Stimulated activated CD4-positive, alpha-beta T cell treated with anti-CD3 and anti-CD28 coated beads, Interleukin-2, amount 100 ng/mL, for 48 hours (primary cell): ENCODE data around the gene ROPN1.

Experiments
- DNase-seq, 2 donors: peaks; one replicate each; pipeline ENCODE4 v3.0.0-alpha.2; 2020

ROPN1 gene

DNA sequence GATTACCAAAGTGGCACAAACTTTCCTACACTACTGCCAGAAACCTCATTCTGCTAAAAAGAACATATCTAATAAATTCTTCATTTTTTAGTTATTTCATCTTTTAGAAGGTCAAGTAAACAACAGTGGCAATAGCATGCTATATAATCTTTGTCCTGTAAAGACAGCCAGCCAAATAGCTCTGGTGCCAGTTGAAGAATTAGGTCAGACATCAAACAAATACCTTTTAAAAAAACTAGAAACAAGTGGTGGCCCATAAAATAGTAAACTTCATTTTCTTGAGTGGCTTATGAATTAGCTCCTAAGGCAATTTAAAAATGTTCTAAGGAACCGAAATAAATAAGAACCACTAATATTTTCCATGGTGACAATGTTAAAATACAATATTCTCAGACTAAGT is 50.4 kb downstream of the ROPN1 start:
- DNase-seq, result no peak

DNA sequence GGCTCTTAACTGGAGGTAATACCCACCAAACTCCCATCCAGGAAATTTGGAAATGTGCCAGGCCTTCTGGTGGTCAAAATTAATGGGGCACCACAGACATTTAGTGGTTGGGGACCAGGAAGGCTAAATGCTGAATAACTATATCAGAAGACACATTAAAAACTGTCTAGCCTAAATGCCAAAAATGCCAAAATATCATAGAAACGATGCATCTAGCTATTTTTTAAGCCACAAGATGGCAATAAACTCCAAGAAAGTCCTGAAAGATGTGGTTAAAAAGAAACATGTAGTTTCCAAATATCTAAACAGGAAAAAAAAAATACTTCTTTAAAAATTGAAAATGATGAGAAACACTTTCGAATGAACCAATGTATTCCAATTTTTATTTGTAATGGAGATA is 50.8 kb downstream of the ROPN1 start:
- no peak for DNase-seq

DNA sequence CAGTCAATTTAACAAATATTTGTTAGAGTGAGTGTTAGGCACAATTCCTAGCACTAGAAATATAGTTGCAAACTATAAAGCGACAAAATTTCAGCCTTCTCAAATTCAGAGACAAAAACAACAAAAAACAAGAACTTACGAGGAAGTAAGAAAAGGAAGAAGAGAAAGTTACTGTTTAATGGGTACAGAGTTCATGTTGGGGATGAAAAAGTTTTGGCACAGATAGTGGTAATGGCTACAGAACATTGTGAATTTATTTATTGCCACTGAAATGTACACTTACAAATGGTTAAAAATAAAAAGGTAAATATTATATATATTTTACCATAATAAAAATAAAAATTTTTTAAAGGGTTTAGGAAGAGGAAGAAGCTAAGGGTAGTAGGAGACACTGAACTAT is 52.2 kb downstream of the ROPN1 start:
- DNase-seq, result no peak

DNA sequence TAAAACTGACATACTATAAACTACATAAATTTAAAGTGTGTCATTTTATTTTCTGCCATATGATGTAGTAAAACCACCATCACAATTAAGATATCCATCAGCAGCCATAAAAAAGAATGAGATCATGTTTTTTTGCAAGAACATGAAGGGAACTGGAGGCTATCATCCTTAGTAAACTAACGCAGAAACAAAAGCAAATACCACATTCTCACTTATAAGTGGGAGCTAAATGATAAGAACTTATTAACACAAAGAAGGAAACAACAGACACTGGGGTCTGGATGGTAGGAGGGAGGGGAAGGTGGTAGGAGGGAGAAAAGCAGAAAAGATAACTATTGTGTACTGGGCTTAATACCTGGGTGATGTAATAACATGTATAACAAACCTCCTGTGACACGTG is 55.5 kb downstream of the ROPN1 start:
- DNase-seq, result no peak

DNA sequence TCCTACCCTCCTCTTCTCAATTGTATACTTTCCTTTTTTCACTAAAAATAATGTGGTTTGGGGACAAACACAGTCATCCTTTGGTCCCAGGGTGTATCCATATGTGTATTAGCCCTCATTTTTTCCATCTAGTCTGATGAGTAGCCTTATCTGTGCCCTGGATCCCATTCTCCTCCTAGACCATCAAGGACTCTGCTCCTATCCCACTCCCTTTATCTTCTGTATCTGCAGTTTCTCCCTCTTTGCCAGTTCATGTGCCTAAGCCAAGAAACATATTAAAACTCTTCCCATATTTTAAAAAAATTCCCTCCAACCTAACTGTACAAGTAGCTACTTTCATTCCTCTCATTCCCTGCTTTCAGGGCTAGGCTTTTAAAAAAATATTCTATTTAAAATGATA is 56.1 kb downstream of the ROPN1 start:
- no peak for DNase-seq

DNA sequence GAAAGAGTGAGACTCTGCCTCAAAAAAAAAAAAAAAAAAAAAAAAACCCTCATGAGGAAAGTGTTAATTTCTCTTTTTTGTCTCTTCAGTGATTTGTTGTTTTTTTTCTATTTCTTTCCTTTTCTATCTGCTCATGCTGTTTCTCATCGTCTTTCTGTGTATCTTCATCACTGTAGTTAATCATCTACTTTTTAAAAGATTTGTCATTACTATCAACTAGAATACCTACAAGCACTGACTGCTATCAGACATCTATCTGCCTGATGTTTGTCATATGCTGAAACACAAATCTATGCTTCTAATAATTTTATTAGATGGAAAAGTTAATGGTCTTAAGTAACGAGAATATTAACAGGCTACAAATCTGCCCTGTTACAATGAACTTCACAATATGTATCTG is 57.7 kb downstream of the ROPN1 start:
- no peak for DNase-seq

DNA sequence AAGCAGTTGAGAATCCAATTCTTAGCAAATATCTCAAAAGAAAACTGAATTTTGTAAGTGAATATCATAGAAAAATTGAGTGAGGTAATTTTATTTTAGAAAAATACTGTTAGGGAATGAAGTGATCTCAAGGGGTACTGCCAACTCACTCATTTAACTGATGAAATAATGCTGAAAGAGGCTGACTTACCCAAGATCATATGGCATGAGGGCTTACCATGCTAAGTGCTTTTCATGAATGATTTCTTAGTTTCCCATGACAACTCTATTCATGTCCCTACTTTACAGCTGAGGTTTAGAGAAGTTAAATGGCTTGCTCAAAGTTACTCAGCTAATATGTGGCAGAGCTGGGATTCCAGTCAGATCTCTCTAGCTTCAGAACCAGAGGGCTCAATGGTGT is 61.5 kb downstream of the ROPN1 start:
- DNase-seq, result no peak

DNA sequence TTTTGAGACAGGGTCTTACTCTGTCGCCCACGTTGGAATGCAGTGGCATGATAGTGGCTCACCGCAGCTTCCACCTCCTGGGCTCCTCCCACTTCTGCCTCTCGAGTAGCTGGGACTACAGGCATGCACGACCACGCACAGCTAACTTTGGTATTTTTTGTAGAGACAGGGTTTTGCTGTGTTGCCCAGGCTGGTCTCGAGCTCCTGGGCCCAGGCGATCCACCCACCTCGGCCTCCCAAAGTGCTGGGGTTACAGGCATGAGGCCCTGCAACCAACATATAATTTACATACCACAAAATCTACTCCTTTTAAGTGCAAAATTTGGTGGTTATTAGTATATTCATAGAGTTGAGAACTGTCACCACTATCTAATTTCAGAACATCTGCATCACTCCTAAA is 62.6 kb downstream of the ROPN1 start:
- DNase-seq, result no peak

DNA sequence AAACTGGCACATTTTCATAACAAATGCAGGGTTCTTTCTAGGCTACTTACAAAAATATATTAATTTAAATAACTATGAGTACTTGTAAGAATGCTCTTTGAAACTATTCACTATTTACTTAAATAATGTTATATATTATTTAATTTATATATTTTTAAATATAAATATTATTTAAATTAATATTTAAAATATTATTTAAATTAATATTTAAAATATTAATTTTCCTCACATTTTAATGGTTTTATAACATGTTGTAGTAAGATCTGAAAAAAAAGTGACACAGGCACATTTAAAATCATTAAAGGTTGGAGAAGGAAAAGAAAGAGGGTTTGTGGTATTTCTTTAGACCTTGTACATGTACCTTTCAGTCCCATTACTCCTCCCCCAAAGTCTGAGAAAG is 65.5 kb downstream of the ROPN1 start:
- no peak for DNase-seq

DNA sequence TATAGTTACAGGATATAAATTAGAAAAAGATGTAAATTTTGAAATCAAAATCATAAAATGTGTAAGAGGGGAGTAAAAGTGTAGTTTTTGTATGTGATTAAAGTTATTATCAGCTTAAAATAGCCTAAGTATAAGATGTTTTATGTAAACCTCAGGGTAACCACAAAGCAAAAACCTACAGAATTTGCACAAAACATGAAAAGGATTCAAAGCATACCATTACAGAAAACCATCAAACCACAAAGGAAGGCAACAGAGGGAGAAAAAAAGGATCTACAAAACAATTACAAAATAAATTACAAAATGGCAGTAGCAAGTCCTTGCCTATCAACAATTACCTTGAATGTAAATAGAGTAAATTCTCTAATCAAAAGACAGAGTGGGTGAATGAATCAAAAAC is 71.1 kb downstream of the ROPN1 start:
- no peak for DNase-seq

DNA sequence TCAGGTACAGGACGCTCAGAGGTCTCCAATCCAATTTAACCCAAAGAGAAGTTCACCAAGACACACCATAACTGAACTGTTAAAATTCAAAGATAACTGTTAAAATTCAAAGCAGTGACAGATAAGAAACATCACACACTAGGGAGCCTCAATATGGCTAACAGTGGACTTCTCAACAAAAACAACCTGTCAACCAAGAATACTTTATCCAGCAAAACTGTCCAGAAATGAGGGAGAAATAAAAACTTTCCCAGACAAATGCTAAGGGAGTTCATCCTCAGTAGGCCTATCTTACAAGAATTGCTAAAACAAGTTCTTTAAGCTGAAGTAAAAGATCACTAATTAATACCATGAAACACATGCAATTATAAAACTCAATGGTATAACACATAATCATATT is 71.5 kb downstream of the ROPN1 start:
- no peak for DNase-seq

DNA sequence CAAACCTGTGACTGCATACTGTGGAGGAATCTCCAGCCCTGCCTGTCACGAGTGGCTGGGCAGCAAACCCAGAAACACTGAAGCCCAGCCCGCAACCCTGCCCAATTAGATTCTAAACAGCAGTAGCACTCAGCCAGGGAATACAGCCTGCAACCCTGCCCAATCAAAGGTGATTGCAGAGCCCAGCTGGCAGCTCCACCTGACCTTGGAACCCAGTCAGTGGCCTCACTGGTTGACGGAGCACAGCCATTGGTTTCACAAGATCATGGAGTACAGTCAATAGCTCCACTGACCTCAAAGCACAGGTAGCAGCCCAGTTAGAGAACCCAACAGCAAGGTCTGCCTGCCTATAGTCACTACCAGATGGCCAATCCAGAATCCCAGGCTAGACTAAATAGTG is 72.6 kb downstream of the ROPN1 start:
- no peak for DNase-seq
